OCI-LY1 (cell line): ENCODE data around the gene DUSP6.

Source experiments
- H2AFZ ChIP-seq: fragments of 200-600 bp; sonication (generic), shearing (Covaris generic); 2 replicates; pipeline ENCODE4 v1.6.0; 2014; ENCODE audit warnings: antibody characterized with exemption, mild to moderate bottlenecking, low read length
- H3F3A ChIP-seq: fragments of 200-600 bp; sonication (generic), shearing (Covaris generic); 2 replicates; pipeline ENCODE4 v1.6.0; 2014; ENCODE audit warnings: mild to moderate bottlenecking, antibody characterized with exemption, low read length, moderate library complexity; ENCODE audit not compliant: insufficient read depth
- H3K27ac ChIP-seq: fragments of 200-600 bp; sonication (generic); 2 replicates; pipeline ENCODE4 v1.5.1; 2014; ENCODE audit warnings: low read length, mixed run types, mild to moderate bottlenecking, low read depth; ENCODE audit not compliant: poor library complexity, severe bottlenecking
- H3K27me3 ChIP-seq: fragments of 200-600 bp; sonication (generic); 2 replicates; pipeline ENCODE4 v1.6.0; 2014; ENCODE audit warnings: antibody characterized with exemption, mild to moderate bottlenecking, low read length, moderate library complexity; ENCODE audit not compliant: insufficient read depth
- H3K36me3 ChIP-seq: fragments of 200-600 bp; sonication (generic); 2 replicates; pipeline ENCODE4 v1.6.1; 2014; ENCODE audit warnings: mild to moderate bottlenecking, antibody characterized with exemption, low read length, moderate library complexity, mixed read lengths; ENCODE audit not compliant: insufficient read depth
- H3K4me1 ChIP-seq: fragments of 200-600 bp; sonication (generic); 2 replicates; pipeline ENCODE4 v1.5.1; 2014; ENCODE audit warnings: mild to moderate bottlenecking, low read length, moderate library complexity; ENCODE audit not compliant: insufficient read depth, severe bottlenecking
- H3K4me2 ChIP-seq: fragments of 200-600 bp; sonication (generic), shearing (Covaris generic); 2 replicates; pipeline ENCODE4 v1.6.1; 2014; ENCODE audit warnings: low read length
- H3K4me3 ChIP-seq: fragments of 200-600 bp; sonication (generic); 2 replicates; pipeline ENCODE4 v1.5.1; 2014; ENCODE audit warnings: low read length, low read depth, mild to moderate bottlenecking, mixed read lengths; ENCODE audit not compliant: poor library complexity, severe bottlenecking
- H3K79me2 ChIP-seq: fragments of 200-600 bp; shearing (Covaris generic); 2 replicates; pipeline ENCODE4 v1.6.1; 2016; ENCODE audit warnings: mixed run types, low read length, mixed read lengths; ENCODE audit not compliant: insufficient read depth
- H3K9ac ChIP-seq: fragments of 200-600 bp; sonication (generic), shearing (Covaris generic); 2 replicates; pipeline ENCODE4 v1.6.1; 2014; ENCODE audit warnings: mild to moderate bottlenecking, low read length, mixed read lengths
- H3K9me2 ChIP-seq: fragments of 200-600 bp; sonication (generic), shearing (Covaris generic); 2 replicates; pipeline ENCODE4 v1.6.1; 2014; ENCODE audit warnings: low read depth, mild to moderate bottlenecking, low read length, mixed read lengths
- H3K9me3 ChIP-seq: fragments of 200-600 bp; shearing (Covaris generic); 2 replicates; pipeline ENCODE4 v1.6.1; 2014; ENCODE audit warnings: low read length, mixed read lengths
- H4K20me1 ChIP-seq: fragments of 200-600 bp; sonication (generic), shearing (Covaris generic); 2 replicates; pipeline ENCODE4 v1.6.0; 2016; ENCODE audit warnings: mild to moderate bottlenecking, low read length; ENCODE audit not compliant: insufficient read depth
- CTCF ChIP-seq: fragments of 200-600 bp; sonication (generic), shearing (Covaris generic); IDR thresholded peaks from 2 replicates; pipeline ENCODE4 v1.5.1; 2017; ENCODE audit warnings: mild to moderate bottlenecking, antibody characterized with exemption, low read length, moderate library complexity, mixed read lengths
- EZH2 ChIP-seq: fragments of 200-600 bp; sonication (generic), shearing (Covaris generic); IDR thresholded peaks from 2 replicates; pipeline ENCODE4 v1.8.0; 2017; ENCODE audit warnings: borderline replicate concordance, mixed run types, mild to moderate bottlenecking, antibody characterized with exemption, low read length, moderate library complexity, mixed read lengths

DUSP6 gene

DNA sequence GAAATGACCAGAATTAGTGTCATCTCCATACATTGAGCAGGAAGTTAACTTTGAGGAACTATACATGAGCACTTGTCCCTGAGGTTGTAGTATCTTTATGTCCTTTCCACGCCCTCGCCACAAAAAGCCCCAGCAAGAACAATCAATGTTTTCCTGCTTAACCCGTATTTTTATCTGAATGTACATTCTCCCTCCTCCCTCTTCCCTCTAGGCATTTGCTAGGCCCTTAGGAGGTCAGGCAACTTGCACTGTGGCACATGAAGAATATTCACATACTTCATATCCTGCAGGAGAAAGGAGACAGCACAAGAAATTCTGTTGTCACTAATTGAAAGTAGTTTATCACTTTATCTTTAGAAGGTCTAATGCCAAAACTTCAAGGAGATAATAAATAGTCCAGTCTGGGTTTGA, 18.1 kb upstream of the DUSP6 start:
- H3K36me3 ChIP-seq: no peaks in the 10 kb centered on the region
- H4K20me1 ChIP-seq: no peaks in the 10 kb centered on the region
- no peaks in the 10 kb centered on the region for H3K9me3 ChIP-seq
- no peaks in the 10 kb centered on the region for H3K27me3 ChIP-seq
- no peaks in the 10 kb centered on the region for H3K4me1 ChIP-seq
- no peaks in the 10 kb centered on the region for H3K9me2 ChIP-seq
- no peak overlapping the region for H3K9ac ChIP-seq
- H2AFZ ChIP-seq: no peak overlapping the region
- no peak overlapping the region for H3K4me3 ChIP-seq
- H3K4me2 ChIP-seq: no peak overlapping the region
- H3K79me2 ChIP-seq: no peaks in the 10 kb centered on the region
- no peak for TF ChIP-seq EZH2
- no peak for TF ChIP-seq CTCF
- no peaks in the 10 kb centered on the region for H3F3A ChIP-seq
- no peak overlapping the region for H3K27ac ChIP-seq

- Histone ChIP-seq H3K4me2 (no peak overlapping the region), H3K27me3 (no peaks in the 10 kb centered on the region), H2AFZ (no peak overlapping the region), H3K36me3 (no peaks in the 10 kb centered on the region), H3K4me3 (no peak overlapping the region), H4K20me1 (no peaks in the 10 kb centered on the region), H3K4me1 (no peaks in the 10 kb centered on the region), H3K27ac (no peak overlapping the region), H3K9ac (no peak overlapping the region), H3F3A (no peaks in the 10 kb centered on the region), H3K9me2 (no peaks in the 10 kb centered on the region), H3K79me2 (no peaks in the 10 kb centered on the region), H3K9me3 (no peaks in the 10 kb centered on the region)
- TF ChIP-seq EZH2 (no peak), CTCF (no peak)
Measured at GRCh38 chr12:89369166-89369565, 16.9 kb upstream of the DUSP6 start.

DNA sequence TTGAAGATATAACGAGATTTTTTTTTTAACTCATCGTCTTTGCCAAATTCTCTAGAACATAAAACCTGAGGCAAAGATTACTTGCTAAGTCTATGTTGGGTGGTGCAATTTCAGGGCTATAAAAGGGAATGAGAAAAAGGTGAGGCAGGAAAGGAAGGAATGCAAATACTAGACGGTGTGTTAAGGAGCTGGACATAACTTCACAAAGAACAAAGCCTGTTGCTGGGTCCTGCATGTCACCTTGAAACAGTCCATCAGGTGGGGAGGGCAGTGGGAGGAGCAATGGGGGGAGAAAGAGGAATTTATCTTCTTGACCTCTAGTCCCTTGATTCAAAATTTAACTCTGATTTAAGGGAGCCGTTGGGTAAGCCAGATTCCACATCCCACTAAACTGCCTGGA, 16.1 kb upstream of the DUSP6 start:
- H3K9ac ChIP-seq: no peak overlapping the region
- H3K4me3 ChIP-seq: no peak overlapping the region
- no peaks in the 10 kb centered on the region for H3K79me2 ChIP-seq
- no peaks in the 10 kb centered on the region for H3K4me1 ChIP-seq
- H3K9me3 ChIP-seq: no peaks in the 10 kb centered on the region
- H3K36me3 ChIP-seq: no peaks in the 10 kb centered on the region
- H3F3A ChIP-seq: no peaks in the 10 kb centered on the region
- no peaks in the 10 kb centered on the region for H3K27me3 ChIP-seq
- no peak overlapping the region for H3K27ac ChIP-seq
- no peak overlapping the region for H3K4me2 ChIP-seq
- H4K20me1 ChIP-seq: no peaks in the 10 kb centered on the region
- H3K9me2 ChIP-seq: no peaks in the 10 kb centered on the region
- H2AFZ ChIP-seq: no peak overlapping the region
- TF ChIP-seq EZH2 (no peak), CTCF (no peak)
